Activated naive CD8-positive, alpha-beta T cell treated with anti-CD3 and anti-CD28 coated beads, Interleukin-2, amount 10 ng/mL, durations not matched to agents 7 days and 5 days (primary cell): ENCODE data around the gene RAI14. TPM values are rescaled to one million over a fixed set of nuclear protein-coding genes. Genes with fewer than 3 reads are reported as not detected.

Experiments used
- ATAC-seq: fragments of 150-1000 bp; cut with Tn5 transposase; one replicate; pipeline ENCODE4 v1.10.0; 2021; ENCODE audit warnings: low read depth, moderate library complexity
- POLR2A ChIA-PET: fragments of 350-600 bp; sonication (Branson Sonifier 250); formaldehyde crosslinking; loops from one replicate; lab custom pipeline; 2021; ENCODE audit warnings: antibody characterized with exemption; lab: Charles Lee
- DNase-seq: peaks from one replicate; pipeline ENCODE4 v3.0.0; 2021
- H3K27ac Mint-ChIP-seq: one replicate; pipeline ENCODE4 v1.8.0; 2022; ENCODE audit warnings: mild to moderate bottlenecking, mixed read lengths
- H3K27me3 Mint-ChIP-seq: one replicate; pipeline ENCODE4 v1.8.0; 2022; ENCODE audit warnings: mild to moderate bottlenecking, moderate library complexity, mixed read lengths
- H3K36me3 Mint-ChIP-seq: one replicate; pipeline ENCODE4 v1.8.0; 2021; ENCODE audit warnings: mild to moderate bottlenecking, mixed read lengths
- H3K4me1 Mint-ChIP-seq: one replicate; pipeline ENCODE4 v1.8.0; 2021; ENCODE audit warnings: mixed read lengths
- H3K4me3 Mint-ChIP-seq: one replicate; pipeline ENCODE4 v1.8.0; 2022; ENCODE audit warnings: mild to moderate bottlenecking, moderate library complexity, mixed read lengths
- H3K9me3 Mint-ChIP-seq: one replicate; pipeline ENCODE4 v1.8.0; 2021; ENCODE audit warnings: mixed read lengths
- total RNA-seq, 2 experiments: library from RNA; stranded (reverse); gene quantifications; one replicate each; pipeline ENCODE4 v1.2.3, GENCODE V29; 2021

Gene RAI14
- total RNA-seq, 2 experiments from 2014 or later: 0.77 TPM; not detected in 1

DNA sequence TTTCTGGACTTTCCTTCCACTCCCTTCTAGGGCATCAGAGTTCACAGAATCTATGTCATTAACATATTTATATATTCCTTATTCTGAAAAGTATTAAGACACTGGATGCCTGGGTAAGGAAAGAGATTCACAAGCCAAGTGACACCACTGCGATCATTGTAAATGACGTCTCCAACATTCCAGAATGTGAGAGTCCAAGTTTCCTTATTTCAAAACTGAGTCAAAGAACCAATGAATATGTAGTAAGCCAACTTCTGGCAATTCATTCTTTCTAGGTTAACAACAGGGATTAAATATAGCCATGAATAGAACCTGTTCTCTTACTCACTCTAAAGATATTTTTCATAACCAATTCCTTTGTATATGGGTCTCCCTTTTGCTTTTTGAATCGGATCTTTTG is 18.1 kb downstream of the RAI14 start:
- POLR2A ChIA-PET: no interaction called here
- Mint-ChIP-seq H3K36me3 (no peaks in the 10 kb centered on the region), H3K27ac (no peak overlapping the region), H3K4me1 (peaks cover 1% of the 10 kb centered on the region), H3K4me3 (no peak overlapping the region), H3K27me3 (peaks cover 5% of the 10 kb centered on the region), H3K9me3 (no peaks in the 10 kb centered on the region)
- no peak for ATAC-seq
- DNase-seq: no peak

DNA sequence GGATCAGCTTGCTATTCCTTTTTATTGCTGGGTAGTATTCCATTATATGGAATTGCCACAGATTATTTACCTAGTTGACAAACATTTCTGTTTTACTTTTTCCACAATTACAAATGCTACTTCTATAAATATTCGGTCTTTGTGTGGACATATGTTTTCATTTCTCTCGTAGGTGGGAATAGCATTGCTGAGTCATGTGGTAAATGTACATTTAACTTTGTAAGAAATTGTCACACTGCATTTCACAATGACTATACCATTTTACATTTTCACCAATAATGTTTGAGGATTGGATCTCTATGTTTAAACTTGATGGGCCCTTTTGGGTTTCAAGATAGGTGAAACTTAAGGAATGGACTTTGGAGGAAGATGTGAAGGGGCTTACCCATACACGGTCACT is 19.7 kb downstream of the RAI14 start:
- POLR2A ChIA-PET: no interaction called here
- H3K4me1 Mint-ChIP-seq: peaks cover 1% of the 10 kb centered on the region
- H3K9me3 Mint-ChIP-seq: no peaks in the 10 kb centered on the region
- no peaks in the 10 kb centered on the region for H3K36me3 Mint-ChIP-seq
- ATAC-seq (no peak), DNase-seq (no peak)
- H3K4me3 Mint-ChIP-seq: no peak overlapping the region
- H3K27me3 Mint-ChIP-seq: peaks cover 5% of the 10 kb centered on the region
- no peak overlapping the region for H3K27ac Mint-ChIP-seq

DNA sequence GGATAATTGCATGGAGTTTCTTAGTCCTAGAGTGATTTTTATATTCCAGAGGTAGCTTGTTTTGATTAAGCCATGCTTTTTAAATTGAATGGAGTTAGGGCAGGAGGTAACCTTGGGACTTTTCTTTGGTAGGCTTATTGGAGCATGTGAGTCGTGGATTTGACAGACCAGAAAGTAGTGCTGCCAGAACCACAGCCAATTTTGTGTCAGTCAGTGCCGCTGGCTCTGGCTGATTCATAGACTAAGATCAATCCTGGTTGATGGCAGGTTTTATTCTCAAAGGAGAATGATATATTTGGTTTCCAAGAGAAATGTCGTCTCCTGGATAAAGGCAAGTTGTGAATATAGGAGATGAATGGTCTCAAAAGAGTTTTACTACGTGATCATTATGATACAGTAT is 20.3 kb downstream of the RAI14 start:
- peaks cover 1% of the 10 kb centered on the region for H3K4me1 Mint-ChIP-seq
- no peaks in the 10 kb centered on the region for H3K36me3 Mint-ChIP-seq
- H3K4me3 Mint-ChIP-seq: no peak overlapping the region
- no peaks in the 10 kb centered on the region for H3K9me3 Mint-ChIP-seq
- ATAC-seq: no peak
- no peak overlapping the region for H3K27ac Mint-ChIP-seq
- POLR2A ChIA-PET: no interaction called here
- H3K27me3 Mint-ChIP-seq: peaks cover 5% of the 10 kb centered on the region
- DNase-seq: no peak

DNA sequence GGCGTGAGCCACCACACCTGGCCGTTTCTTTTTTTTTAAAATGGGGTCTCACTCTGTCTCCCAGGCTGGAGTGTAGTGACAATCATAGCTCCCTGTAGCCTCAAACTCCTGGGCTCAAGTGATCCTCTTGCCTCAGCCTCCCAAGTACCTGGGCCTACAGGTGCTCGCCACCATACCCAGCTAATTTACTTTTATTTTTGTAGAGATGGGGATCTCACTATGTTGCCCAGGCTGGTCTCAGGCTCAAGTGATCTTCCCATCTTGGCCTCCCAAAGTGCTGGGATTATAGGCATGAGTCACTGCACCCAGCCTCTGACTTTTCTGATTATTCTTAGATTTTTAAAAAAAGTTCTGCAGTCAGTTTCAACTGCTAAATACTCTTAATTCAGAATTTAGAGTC is 21.3 kb downstream of the RAI14 start:
- Mint-ChIP-seq H3K4me1 (peaks cover 1% of the 10 kb centered on the region), H3K9me3 (no peaks in the 10 kb centered on the region), H3K27me3 (peaks cover 5% of the 10 kb centered on the region), H3K4me3 (no peak overlapping the region), H3K27ac (no peak overlapping the region), H3K36me3 (no peaks in the 10 kb centered on the region)
- DNase-seq: no peak
- POLR2A ChIA-PET: no interaction called here
- no peak for ATAC-seq

DNA sequence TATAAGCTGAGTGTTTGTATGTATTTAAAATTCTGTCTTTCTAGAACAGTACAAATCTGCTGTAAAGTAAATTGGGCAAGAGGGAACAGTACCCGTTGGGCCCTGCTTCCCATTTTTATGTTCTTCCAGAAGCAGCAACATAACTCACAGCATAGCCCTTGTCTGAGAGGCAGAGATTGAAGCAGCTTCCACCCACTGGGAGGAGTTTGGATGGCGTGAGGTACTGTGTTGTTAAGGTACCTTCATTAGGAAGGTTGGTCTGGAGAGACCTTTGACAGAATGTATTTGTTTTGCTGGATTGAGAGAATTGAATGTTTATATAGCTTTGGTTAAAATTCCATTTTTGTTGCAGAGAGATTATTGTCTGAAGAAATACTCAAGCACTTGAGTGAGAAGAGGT is 24.8 kb downstream of the RAI14 start:
- ATAC-seq: no peak
- Mint-ChIP-seq H3K4me3 (no peak overlapping the region), H3K27me3 (peaks cover 3% of the 10 kb centered on the region), H3K9me3 (no peaks in the 10 kb centered on the region), H3K27ac (no peak overlapping the region), H3K4me1 (no peaks in the 10 kb centered on the region), H3K36me3 (no peaks in the 10 kb centered on the region)
- POLR2A ChIA-PET: no interaction called here
- no peak for DNase-seq

DNA sequence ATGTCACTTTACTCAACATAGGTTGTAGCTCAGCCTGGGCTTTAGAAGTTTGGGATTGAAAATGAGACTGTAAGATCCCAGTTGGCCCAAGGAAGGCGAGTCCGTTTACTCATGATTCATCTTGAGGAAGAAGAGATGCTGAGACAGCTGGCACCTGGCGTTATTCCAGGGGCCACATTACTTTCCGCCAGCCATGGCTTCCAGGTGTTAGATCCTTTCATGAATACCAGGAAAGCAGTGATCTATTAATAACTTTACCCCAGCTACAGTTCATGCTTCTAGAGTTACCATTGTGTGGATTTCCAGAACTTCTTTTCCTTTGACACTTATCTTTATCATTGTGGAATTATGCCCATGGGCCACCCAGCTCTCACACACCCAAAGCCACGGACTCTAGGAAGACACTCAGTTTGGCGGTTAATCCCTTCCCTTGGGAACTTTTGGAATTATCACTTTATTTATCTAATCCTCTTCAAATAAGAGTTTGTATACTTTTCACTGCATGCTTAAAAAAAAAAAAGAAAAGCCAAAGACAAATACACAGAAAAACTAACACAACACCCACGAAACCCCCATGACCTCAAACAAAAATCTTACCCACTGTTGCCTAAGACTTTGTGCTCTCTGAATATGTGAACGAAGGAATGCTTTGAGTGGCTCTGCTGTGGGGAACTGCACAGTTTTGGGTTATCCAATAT is 26.9 kb downstream of the RAI14 start:
- no peak overlapping the region for H3K27ac Mint-ChIP-seq
- H3K4me3 Mint-ChIP-seq: no peak overlapping the region
- H3K27me3 Mint-ChIP-seq: peaks cover 9% of the 10 kb centered on the region
- no peaks in the 10 kb centered on the region for H3K4me1 Mint-ChIP-seq
- ATAC-seq (no peak), DNase-seq (no peak)
- H3K36me3 Mint-ChIP-seq: no peaks in the 10 kb centered on the region
- no peaks in the 10 kb centered on the region for H3K9me3 Mint-ChIP-seq
- POLR2A ChIA-PET: no interaction called here

DNA sequence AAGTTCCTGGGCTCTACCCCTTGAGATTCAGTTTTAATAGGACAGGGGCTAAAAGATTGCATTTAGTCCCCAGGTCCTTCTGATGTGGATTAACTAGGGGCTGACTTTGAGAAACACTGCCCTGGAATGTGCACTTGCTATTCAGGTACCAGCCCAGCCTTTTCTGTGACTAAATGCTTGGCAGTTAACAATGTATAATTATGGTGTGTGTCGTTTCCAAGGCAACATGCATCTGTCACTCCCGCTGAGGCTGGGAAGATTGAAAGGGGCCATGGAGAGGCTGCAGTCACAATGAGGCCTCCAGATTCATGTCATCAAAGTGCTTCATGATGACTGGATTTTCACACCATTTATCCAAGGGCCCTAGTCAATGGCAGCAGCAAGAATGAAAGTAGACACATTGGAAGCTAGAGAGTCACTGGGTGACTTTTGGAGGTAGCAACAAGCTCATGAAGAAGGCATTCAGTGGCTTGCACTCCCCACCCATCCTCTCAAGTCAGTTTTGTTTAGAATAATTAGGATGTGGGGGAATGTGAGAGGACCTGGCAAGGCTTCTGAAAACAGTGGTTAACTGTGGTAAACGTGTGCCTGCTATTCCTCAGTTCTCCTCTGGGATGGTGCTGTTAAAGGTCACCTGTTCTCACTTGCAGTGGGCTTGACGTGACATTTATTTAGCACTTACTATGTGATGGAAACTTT is 28.3 kb downstream of the RAI14 start:
- Mint-ChIP-seq H3K27me3 (peaks cover 9% of the 10 kb centered on the region), H3K27ac (no peak overlapping the region), H3K9me3 (no peaks in the 10 kb centered on the region), H3K4me3 (no peak overlapping the region), H3K36me3 (no peaks in the 10 kb centered on the region), H3K4me1 (no peaks in the 10 kb centered on the region)
- POLR2A ChIA-PET: interaction anchor here (0.5 kb wide), 1 partner anchor 11 kb away, joined by 3 read pairs; no protein-coding TSS in a partner anchor
- ATAC-seq (no peak), DNase-seq (no peak)

DNA sequence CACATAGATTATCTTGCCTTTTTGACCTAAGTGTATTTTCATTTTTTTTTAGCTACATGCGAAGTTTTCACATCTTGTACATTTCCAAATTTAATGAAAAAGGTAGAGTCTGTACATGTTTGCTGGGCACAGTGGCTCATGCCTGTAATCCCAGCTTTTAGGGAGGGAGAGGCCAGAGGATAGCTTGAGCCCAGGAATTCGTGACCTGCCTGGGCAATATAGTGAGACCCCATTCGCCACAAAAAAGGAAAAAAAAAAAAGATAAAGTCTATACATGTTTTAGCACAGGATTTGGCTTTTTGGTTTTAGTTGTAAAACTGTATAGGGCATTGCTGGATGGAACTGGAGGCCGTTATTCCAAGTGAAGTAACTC is 28.8 kb downstream of the RAI14 start:
- Mint-ChIP-seq H3K4me3 (no peak overlapping the region), H3K27me3 (peaks cover 9% of the 10 kb centered on the region), H3K27ac (no peak overlapping the region), H3K36me3 (no peaks in the 10 kb centered on the region), H3K9me3 (no peaks in the 10 kb centered on the region), H3K4me1 (no peaks in the 10 kb centered on the region)
- POLR2A ChIA-PET: no interaction called here
- DNase-seq (no peak), ATAC-seq (no peak)

DNA sequence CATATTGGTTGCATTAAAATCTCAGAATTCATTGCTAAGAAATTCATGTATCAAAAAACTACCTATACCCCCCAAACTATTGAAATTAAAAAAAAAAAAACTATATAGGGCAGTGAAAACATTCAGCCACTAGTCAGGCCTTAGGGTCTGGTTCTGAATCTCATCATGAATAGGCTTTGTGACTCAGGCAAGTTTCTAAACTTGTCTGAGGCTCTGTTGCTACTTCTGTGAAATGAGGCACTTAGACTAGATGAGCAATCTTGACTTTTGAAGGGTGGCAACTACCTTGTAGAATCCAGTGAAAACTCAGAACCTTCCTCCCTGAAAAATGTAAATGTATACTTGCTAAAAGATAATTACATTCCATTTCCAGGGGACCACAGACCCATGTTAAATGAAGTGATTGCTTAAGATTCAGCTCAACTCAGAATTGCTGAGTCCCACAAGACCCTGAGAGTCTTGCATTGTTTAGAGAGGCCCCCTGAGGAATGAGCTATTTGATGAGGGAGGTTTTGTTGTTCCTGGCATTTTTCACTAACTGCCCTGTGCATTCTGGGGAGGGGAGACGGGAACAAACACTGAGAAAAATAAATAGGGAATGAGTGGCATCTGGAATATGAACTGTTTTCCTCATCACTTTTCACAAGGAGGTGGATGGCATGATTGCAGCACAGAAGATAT is 29.5 kb downstream of the RAI14 start:
- Mint-ChIP-seq H3K27ac (no peak overlapping the region), H3K27me3 (peaks cover 9% of the 10 kb centered on the region), H3K4me3 (no peak overlapping the region), H3K36me3 (no peaks in the 10 kb centered on the region), H3K9me3 (no peaks in the 10 kb centered on the region), H3K4me1 (no peaks in the 10 kb centered on the region)
- ATAC-seq (no peak), DNase-seq (no peak)
- POLR2A ChIA-PET: no interaction called here

DNA sequence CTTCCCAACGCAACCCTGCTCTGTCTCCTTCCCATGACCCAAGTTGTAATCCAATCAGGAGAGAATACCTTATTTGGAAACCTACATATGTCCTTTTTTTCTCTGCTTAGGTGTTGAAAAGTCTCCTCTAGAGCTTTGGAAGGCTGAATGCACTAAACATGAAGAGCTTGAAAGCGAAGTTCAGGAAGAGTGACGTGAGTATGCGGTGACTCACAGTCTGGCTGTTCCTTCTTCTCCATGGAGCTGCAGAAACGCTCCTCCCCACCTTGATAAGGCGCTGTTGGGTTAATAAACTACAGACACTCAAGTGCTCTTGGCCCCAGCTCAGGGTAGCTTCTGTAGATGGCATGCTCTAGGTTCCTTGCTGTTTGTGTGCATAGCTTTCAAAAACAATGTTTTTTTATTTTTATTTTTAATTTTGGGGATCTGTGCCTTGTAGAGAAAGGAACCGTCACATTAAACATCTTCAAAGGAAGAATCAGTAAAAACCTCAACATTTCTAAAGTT is 30.7 kb downstream of the RAI14 start:
- H3K9me3 Mint-ChIP-seq: no peaks in the 10 kb centered on the region
- no peak overlapping the region for H3K27ac Mint-ChIP-seq
- no peaks in the 10 kb centered on the region for H3K36me3 Mint-ChIP-seq
- no peaks in the 10 kb centered on the region for H3K4me1 Mint-ChIP-seq
- ATAC-seq: no peak
- H3K4me3 Mint-ChIP-seq: no peak overlapping the region
- H3K27me3 Mint-ChIP-seq: peaks cover 9% of the 10 kb centered on the region
- no peak for DNase-seq
- POLR2A ChIA-PET: no interaction called here

DNA sequence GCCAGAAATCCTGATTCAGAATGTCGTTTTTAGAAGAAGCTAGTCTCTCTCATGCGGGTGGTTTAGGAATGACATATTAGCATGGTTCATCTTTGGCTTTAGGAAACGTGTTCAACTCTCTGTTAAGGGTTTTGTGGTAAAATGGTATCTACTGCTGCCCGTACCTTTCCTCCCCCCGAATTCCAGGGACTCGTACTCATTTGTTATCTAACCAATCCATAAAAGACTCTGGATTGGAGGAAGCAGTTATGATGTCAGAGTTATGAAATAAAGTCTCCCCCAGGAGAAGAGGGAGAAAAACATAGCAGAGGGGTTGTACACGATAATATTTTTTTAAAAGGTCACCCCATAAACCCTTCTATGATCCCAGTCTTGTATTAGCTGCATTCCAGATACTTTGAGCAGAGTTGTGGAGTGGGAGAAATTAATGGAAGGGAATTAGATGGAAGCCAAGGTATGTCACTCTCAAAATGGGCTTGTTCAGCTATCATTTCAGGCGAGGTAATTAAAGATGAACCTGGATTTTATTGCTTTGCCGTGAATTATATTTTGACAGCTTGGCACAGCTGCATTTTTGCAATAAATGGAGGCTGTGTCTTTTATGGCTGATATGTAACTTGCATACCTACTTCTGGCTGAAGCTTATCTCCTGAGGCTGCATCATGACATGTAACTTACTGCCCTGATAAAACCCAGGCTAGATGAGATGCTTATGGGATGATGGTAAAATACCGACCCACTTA is 31.3 kb downstream of the RAI14 start:
- ATAC-seq (no peak), DNase-seq (no peak)
- Mint-ChIP-seq H3K36me3 (no peaks in the 10 kb centered on the region), H3K27me3 (peaks cover 9% of the 10 kb centered on the region), H3K4me3 (no peak overlapping the region), H3K9me3 (no peaks in the 10 kb centered on the region), H3K4me1 (no peaks in the 10 kb centered on the region), H3K27ac (no peak overlapping the region)
- POLR2A ChIA-PET: no interaction called here

DNA sequence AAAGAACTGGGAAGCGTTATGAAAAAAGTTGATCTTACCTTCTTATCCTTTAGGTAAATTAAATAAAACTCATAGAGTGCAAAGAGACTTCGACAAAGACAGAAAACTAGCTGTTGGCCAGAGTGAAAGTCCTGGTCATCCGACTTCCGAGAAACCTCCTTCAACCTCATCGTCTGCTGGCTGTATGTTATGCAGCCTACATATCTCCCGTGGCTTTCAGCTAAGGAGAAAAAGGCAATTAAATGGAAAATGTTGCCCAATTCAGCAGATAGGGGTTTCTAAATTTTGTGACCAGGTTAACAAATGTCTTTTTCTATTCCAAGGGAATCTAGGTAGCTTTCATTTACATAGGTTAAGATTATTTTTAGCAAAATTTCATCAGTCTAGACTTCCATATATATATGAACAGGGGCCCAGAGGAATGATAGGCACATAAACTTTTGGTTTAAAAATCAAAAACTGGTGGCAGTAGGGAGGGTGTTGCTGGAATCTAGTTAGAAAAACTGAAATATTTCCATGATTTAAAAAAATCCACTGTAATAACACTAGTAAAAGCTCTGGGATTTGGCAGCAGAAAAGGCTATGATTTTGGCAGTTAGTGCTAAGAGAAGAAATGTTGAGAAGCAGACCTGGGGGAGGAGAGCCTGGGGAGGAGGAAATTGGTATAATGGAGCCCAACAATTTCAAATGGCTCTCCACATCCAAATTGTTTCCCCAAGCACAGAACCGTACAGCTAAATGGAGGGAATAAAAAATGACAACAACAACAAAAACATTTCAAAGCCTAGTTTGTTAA is 32.1 kb downstream of the RAI14 start:
- H3K9me3 Mint-ChIP-seq: no peaks in the 10 kb centered on the region
- no peak overlapping the region for H3K4me3 Mint-ChIP-seq
- H3K27ac Mint-ChIP-seq: no peak overlapping the region
- peaks cover 7% of the 10 kb centered on the region for H3K27me3 Mint-ChIP-seq
- POLR2A ChIA-PET: no interaction called here
- no peak for ATAC-seq
- H3K4me1 Mint-ChIP-seq: no peaks in the 10 kb centered on the region
- DNase-seq: no peak
- H3K36me3 Mint-ChIP-seq: no peaks in the 10 kb centered on the region

DNA sequence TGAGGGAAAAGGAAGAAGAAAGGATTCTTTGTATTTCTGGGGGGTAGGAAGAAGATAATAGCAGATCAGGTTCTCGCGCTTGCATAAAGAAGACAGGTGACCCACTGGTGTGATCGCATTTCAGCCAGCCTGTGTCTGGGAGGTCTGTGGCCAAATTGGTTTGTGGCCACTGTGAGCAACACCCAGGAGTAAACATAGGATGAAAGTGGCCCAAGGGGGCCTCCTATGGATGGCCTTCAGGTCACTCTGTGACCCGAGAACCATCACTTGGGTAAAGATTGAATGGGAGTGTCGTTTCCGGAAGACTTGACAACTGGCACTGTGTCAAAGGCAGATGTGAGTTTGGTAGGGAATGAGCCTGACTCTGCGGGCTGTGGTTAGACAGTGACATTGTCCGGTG is 34.2 kb downstream of the RAI14 start:
- Mint-ChIP-seq H3K4me1 (peaks cover 3% of the 10 kb centered on the region), H3K36me3 (no peaks in the 10 kb centered on the region), H3K27me3 (peaks cover 7% of the 10 kb centered on the region), H3K4me3 (no peak overlapping the region), H3K27ac (no peak overlapping the region), H3K9me3 (no peaks in the 10 kb centered on the region)
- no peak for DNase-seq
- POLR2A ChIA-PET: no interaction called here
- no peak for ATAC-seq
